GM12874 (cell line): ENCODE measurements around the gene FER1L5.

Experiments used
- TF ChIP-seq, protein P1 (sequence below): IDR thresholded peaks from 2 replicates; pipeline ENCODE4 v1.5.1; 2011; ENCODE audit warnings: low read depth, mild to moderate bottlenecking, control low read depth, low read length, moderate library complexity; ENCODE audit not compliant: insufficient read depth

The FER1L5 gene

DNA sequence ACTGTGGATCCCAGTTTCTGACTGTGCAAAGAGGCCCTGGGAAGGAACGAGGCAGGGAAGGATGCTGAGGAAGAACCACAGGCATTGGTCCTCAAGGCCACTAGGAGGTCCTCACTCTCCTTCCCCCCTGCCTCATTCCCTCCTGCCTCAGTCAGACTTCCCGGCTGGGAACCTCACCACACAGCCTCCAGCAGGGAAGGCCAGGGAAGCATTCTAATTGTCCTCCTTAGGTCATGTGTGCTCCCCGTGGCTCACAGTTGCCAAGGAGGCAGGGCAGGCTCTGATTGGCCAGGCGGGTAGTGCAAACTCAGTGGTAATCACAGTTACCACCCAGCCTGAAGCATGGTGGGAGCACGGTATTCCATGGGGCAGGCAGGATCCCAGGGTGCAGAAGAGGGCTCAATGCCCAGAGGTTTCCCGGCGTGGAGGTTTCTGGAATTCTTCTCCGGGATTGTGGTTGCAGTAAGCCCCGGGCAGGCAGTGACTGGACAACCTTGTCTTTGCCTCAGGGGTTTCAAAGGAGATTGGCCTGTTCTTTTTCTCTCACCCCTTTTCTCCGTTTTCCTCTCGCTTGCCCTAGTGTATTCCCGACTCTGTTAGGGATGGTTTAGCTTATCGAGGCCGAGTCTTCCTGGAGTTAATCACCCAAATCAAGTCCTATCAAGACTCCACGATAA lies 27.1 kb downstream of the FER1L5 start:
- TF ChIP-seq, protein P1, sequence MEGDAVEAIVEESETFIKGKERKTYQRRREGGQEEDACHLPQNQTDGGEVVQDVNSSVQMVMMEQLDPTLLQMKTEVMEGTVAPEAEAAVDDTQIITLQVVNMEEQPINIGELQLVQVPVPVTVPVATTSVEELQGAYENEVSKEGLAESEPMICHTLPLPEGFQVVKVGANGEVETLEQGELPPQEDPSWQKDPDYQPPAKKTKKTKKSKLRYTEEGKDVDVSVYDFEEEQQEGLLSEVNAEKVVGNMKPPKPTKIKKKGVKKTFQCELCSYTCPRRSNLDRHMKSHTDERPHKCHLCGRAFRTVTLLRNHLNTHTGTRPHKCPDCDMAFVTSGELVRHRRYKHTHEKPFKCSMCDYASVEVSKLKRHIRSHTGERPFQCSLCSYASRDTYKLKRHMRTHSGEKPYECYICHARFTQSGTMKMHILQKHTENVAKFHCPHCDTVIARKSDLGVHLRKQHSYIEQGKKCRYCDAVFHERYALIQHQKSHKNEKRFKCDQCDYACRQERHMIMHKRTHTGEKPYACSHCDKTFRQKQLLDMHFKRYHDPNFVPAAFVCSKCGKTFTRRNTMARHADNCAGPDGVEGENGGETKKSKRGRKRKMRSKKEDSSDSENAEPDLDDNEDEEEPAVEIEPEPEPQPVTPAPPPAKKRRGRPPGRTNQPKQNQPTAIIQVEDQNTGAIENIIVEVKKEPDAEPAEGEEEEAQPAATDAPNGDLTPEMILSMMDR, result no peak

DNA sequence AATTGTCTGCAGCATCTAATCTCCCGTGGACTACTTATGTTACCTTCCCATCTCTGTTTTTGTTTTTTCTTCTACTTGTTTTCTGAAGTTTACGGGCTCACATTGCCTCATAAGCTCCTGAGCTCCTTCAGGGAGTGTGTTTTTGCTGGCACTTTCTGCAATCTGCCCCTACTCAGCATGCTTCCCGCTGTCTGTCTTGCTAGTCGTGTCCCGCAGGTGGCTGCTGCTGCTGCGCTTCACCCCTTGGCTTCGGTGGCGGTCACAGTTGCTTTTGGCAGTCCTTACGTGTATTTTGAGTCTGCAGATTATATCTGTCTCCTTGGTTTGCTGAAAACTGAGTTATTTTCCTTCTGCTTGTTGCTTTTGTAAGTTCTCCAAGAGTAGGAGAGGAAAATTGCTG lies 37.3 kb downstream of the FER1L5 start:
- TF ChIP-seq, protein P1, result no peak

DNA sequence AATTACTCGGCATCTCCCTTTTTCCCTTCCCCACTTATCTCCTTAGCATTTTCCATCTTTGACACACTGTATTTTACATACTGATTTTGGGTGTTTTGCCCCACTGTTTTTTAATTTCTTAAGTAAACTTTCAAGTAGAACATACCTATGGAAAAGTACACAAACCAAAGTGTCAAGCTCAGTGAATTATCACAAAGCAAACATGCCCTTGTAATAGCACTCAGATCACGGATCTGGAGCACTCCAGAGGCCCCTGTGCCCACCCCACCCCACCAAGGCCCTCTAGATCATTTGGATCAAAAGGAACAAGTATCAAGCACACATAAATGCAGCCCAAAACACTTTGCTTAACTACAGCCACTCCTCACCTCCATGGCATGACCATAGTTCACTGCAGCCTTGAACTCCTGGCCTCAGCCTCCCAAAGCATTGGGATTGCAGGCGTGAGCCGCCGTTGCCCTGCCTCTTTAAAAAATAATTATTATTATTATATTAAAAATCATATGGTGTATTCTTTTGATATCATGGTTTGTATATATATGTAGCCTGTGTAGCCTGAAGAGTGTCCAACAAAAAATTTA lies 38.1 kb downstream of the FER1L5 start:
- TF ChIP-seq, protein P1, result no peak

DNA sequence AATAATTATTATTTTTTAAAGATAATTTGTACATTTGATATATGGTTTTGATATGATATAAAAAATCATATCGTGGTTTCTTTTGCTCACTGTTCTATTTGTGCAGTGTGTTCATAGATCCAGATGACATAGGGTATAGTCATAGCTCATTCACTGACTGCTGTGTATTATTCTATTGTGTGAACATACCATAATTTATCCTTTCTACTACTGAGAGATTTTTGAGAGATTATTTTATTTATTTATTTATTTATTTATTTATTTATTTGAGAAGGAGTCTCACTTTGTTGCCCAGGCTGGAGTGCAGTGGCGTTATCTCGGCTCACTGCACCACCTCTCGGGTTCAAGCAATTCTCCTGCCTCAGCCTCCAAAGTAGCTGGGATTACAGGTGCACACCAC lies 39.0 kb downstream of the FER1L5 start:
- TF ChIP-seq, protein P1, result no peak

DNA sequence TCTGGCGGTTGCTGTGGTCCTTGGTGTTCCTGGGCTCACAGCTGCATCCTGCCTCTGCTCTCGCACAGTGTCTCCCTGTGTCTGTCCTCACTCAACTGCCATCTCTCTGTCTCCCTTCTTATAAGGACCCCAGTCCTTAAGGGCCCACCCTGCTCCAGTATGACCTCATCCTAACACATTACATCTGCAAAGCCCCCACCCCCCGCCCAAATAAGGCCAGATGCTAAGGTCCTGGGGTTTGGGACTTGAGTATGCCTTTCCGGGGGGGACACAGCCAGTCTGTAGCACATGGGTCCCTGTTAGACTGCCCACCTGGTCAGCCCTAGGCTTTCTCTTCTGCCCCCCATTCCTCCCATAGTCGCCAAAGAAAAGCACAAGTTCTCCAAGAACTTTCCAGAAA lies 40.7 kb downstream of the FER1L5 start:
- TF ChIP-seq, protein P1, result no peak

DNA sequence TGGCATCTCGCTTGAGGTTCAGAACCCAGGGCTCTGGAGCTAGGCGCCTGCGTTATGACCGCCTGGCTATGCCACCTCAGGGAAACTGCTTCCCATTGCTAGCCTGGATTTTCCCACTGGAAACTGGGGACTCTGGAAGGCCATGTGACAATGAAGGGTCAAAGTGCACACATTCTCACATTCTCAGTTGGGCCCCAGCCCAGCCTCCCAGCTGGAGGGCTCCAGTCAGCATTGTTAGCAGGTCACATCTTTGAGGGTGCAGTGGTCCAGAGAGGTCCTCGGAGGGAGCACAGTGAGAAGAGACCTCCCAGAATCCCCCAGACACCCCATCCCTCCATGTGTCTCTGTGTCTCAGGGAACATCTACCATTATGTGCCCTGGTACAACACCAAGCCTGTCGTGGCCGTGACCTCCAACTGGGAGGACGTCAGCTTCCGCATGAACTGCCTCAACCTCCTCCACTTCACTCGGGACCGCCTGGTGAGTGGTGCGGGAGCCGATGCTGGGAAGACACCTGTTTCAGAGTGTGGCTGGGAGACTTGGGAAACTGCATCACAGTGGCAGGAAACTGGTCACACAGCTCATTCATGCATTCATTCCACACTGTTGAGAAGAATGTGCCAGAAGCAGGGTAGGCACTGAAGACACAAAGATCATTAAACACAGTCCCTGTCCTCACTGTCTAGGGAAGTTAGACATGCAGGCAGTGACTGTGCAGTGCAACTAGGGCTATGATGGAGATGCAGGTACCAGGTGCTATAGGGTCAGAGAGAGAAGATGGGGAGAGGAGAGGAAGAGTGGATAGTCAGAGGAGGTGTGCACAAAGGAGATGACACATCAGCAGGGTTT lies 41.6 kb downstream of the FER1L5 start:
- TF ChIP-seq, protein P1, result no peak

DNA sequence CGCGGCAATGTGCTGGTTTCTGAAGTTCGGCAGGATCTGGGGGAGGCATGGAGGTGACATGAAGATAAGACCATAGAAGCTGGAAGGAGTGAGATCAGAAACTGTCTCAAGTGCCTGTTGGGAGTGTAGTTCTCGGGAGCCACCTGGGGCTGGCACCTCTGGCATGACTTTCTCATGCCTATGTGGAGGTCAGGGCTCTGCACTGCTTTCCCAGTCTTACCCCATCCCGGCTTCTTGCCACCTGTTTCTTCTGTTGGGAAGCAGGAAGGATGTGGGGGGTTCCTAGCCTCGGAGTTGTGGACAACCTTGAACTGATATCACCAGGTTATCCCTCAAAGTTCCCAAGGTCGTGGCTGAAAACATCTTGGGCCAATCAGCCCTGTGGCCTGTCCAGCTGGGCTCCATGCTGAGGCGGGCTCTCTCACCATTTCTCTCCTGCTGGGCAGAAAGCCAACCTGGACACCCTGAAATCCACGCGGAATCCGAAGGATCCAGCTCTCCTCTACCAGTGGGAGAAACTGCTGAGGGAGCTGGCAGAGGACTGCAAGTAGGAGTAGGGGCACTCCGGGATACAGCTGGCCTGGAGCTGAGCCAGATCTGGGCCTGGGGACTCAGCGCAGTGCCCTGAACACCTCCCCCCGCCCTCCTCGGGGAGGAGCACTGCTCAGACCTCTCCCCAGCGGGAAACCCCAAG lies 42.5 kb downstream of the FER1L5 start:
- TF ChIP-seq, protein P1, result no peak
